Measurements from ENCODE around the gene PRKAR1B.

PRKAR1B gene

DNA sequence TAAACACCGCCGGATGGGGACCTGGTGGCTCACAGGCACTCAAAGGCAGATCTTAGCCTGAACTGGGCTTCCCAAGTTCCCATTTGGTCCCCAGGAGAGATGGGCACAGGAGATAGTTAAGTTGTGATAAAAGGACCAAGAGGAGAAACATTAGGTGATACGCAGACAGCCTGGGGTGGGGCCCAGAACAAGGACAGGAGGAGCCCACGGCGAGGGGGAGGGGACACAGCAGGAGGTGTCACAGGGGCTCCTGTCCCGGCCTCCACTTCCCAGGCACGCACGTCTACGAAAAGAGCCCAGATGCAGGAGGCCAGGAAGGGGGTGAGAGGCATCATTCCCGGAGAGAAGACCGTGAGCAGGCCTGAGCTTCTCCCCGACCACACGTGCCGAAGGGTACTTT lies 16.9 kb downstream of the PRKAR1B start:
- Histone ChIP-seq H3K4me2 (ENCODE audit: low read length, poor library complexity, severe bottlenecking) (no peak overlapping the region), H2BK15ac (ENCODE audit: low read depth, poor library complexity, severe bottlenecking) (no peak overlapping the region), H3K23ac (ENCODE audit: low read length in 2 of 2) (no peak overlapping the region), H3K14ac (ENCODE audit: low read length in 2 of 2) (no peak overlapping the region), H3K4me3 (ENCODE audit: insufficient read depth in 1 of 2, low read depth in 1 of 2, low read length in 2 of 2) (no peak overlapping the region), H3K27me3 (ENCODE audit: control insufficient read depth in 1 of 2, insufficient read depth in 1 of 2, low read length in 2 of 2) (peaks cover 3 to 13% of the 10 kb centered on the region in 2 experiments), H3K4me1 (ENCODE audit: control insufficient read depth, insufficient read depth, low read depth, low read length) (peaks cover 14% of the 10 kb centered on the region), H3K79me1 (replicated peaks; ENCODE audit: low read length, poor library complexity, severe bottlenecking) (peaks cover 15% of the 10 kb centered on the region), H2AFZ (ENCODE audit: low read depth, low read length) (no peak overlapping the region), H3K18ac (ENCODE audit: low read depth in 1 of 2, low read length in 2 of 2) (no peak overlapping the region), H2AK5ac (ENCODE audit: low read length, severe bottlenecking) (no peak overlapping the region), H2BK5ac (ENCODE audit: low read depth, low read length, poor library complexity, severe bottlenecking) (no peak overlapping the region), H3K9me3 (ENCODE audit: control insufficient read depth, low read length) (no peaks in the 10 kb centered on the region), H2BK12ac (ENCODE audit: low read length in 2 of 2) (no peak overlapping the region), H2BK120ac (ENCODE audit: low read depth, low read length) (no peak overlapping the region), H3K4ac (ENCODE audit: low read depth in 1 of 2, low read length in 2 of 2) (no peak overlapping the region), H3K36me3 (ENCODE audit: control insufficient read depth in 1 of 2, insufficient read depth in 2 of 2, low read depth in 1 of 2, low read length in 2 of 2) (peaks cover 0 to 11% of the 10 kb centered on the region in 2 experiments), H3K9ac (ENCODE audit: low read length) (no peak overlapping the region), H3K27ac (ENCODE audit: low read length, poor library complexity, severe bottlenecking) (no peak overlapping the region), H4K8ac (ENCODE audit: low read length) (no peak overlapping the region), H4K91ac (ENCODE audit: low read length) (no peak overlapping the region)
- 89% methylated on average over 14 of the region's 14 CpGs for WGBS
- no peak for DNase-seq

DNA sequence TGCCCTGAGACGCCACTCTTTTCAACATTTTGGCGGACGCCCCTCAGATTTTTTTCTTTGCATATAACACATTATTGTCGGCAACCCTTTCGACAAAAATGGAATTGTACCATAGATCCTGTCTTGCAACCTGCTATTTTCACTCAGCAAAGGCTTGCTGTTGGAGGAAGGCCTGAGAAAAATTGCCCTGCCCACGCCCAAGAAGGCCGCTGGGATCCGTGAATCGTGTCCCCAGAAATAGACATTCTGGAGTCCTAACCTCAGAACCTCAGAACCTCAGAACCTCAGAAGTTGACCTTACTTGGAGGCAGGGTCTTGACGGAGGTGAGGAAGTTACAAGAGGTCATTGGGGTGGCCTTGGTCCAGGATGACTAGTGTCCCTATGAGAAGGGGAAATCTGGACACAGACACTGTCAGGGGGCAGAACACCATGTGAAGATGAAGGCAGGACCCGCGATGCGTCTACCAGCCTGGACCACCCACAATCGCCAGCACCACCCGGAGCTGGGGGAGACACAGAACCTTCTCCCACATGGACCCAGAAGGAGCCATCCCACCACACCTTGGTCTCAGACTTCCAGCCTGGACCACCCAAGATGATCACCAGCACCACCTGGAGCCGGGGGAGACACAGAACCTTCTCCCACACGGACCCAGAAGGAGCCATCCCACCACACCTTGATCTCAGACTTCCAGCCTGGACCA lies 19.6 kb downstream of the PRKAR1B start:
- H3K4ac ChIP-seq (ENCODE audit: low read depth in 1 of 2, low read length in 2 of 2) = no peak overlapping the region
- H3K27ac ChIP-seq (ENCODE audit: low read length, poor library complexity, severe bottlenecking) = no peak overlapping the region
- H3K4me2 ChIP-seq (ENCODE audit: low read length, poor library complexity, severe bottlenecking) = no peak overlapping the region
- no peak overlapping the region for H2BK15ac ChIP-seq (ENCODE audit: low read depth, poor library complexity, severe bottlenecking)
- no peak for DNase-seq
- peaks cover 12% of the 10 kb centered on the region for H3K79me1 ChIP-seq (replicated peaks; ENCODE audit: low read length, poor library complexity, severe bottlenecking)
- no peak overlapping the region for H2AK5ac ChIP-seq (ENCODE audit: low read length, severe bottlenecking)
- peak overlapping the region in 1 of 2 experiments; percentile 9 for H3K18ac ChIP-seq (ENCODE audit: low read depth in 1 of 2, low read length in 2 of 2)
- no peak overlapping the region for H2AFZ ChIP-seq (ENCODE audit: low read depth, low read length)
- no peak overlapping the region for H2BK12ac ChIP-seq (ENCODE audit: low read length in 2 of 2)
- peaks cover 11% of the 10 kb centered on the region for H3K4me1 ChIP-seq (ENCODE audit: control insufficient read depth, insufficient read depth, low read depth, low read length)
- peaks cover 6% of the 10 kb centered on the region for H3K9me3 ChIP-seq (ENCODE audit: control insufficient read depth, low read length)
- H4K91ac ChIP-seq (ENCODE audit: low read length) = no peak overlapping the region
- H3K14ac ChIP-seq (ENCODE audit: low read length in 2 of 2) = no peak overlapping the region
- no peak overlapping the region for H3K4me3 ChIP-seq (ENCODE audit: insufficient read depth in 1 of 2, low read depth in 1 of 2, low read length in 2 of 2)
- peaks cover 0 to 6% of the 10 kb centered on the region in 2 experiments for H3K27me3 ChIP-seq (ENCODE audit: control insufficient read depth in 1 of 2, insufficient read depth in 1 of 2, low read length in 2 of 2)
- no peak overlapping the region for H4K8ac ChIP-seq (ENCODE audit: low read length)
- H2BK5ac ChIP-seq (ENCODE audit: low read depth, low read length, poor library complexity, severe bottlenecking) = no peak overlapping the region
- no peak overlapping the region for H3K23ac ChIP-seq (ENCODE audit: low read length in 2 of 2)
- peaks cover 0 to 8% of the 10 kb centered on the region in 2 experiments for H3K36me3 ChIP-seq (ENCODE audit: control insufficient read depth in 1 of 2, insufficient read depth in 2 of 2, low read depth in 1 of 2, low read length in 2 of 2)
- no peak overlapping the region for H2BK120ac ChIP-seq (ENCODE audit: low read depth, low read length)
- no peak overlapping the region for H3K9ac ChIP-seq (ENCODE audit: low read length)
- 91% methylated on average over 15 of the region's 17 CpGs for WGBS

DNA sequence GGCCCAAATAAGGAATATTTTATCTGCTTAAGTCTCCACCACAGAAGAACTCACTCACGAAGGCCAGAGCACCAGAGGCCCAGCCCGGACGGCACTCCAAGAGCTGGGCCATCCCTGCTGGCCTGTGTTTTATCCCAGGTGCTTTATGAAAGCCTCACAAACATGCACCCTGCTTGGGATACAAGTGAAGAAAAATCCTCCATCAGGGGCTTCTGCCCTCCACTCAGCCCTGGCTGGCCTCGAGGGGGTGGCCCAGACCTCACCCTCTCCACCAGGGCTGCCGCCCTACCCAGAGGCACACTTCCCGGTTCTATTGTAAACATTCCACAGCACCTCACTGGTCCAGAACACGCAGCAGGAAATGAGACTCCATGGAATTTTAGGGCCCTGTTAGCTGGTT lies 20.4 kb downstream of the PRKAR1B start:
- no peak overlapping the region for H2BK12ac ChIP-seq (ENCODE audit: low read length in 2 of 2)
- DNase-seq = no peak
- 73% methylated on average over 6 of the region's 7 CpGs for WGBS
- peaks cover 0 to 6% of the 10 kb centered on the region in 2 experiments for H3K27me3 ChIP-seq (ENCODE audit: control insufficient read depth in 1 of 2, insufficient read depth in 1 of 2, low read length in 2 of 2)
- no peak overlapping the region for H3K9ac ChIP-seq (ENCODE audit: low read length)
- no peak overlapping the region for H4K8ac ChIP-seq (ENCODE audit: low read length)
- peaks cover 7% of the 10 kb centered on the region for H3K4me1 ChIP-seq (ENCODE audit: control insufficient read depth, insufficient read depth, low read depth, low read length)
- H3K79me1 ChIP-seq (replicated peaks; ENCODE audit: low read length, poor library complexity, severe bottlenecking) = peaks cover 12% of the 10 kb centered on the region
- no peak overlapping the region for H2AFZ ChIP-seq (ENCODE audit: low read depth, low read length)
- no peak overlapping the region for H3K4me2 ChIP-seq (ENCODE audit: low read length, poor library complexity, severe bottlenecking)
- peaks cover 6% of the 10 kb centered on the region for H3K9me3 ChIP-seq (ENCODE audit: control insufficient read depth, low read length)
- no peak overlapping the region for H3K14ac ChIP-seq (ENCODE audit: low read length in 2 of 2)
- no peak overlapping the region for H2AK5ac ChIP-seq (ENCODE audit: low read length, severe bottlenecking)
- no peak overlapping the region for H3K4me3 ChIP-seq (ENCODE audit: insufficient read depth in 1 of 2, low read depth in 1 of 2, low read length in 2 of 2)
- no peak overlapping the region for H3K4ac ChIP-seq (ENCODE audit: low read depth in 1 of 2, low read length in 2 of 2)
- H4K91ac ChIP-seq (ENCODE audit: low read length) = no peak overlapping the region
- H3K23ac ChIP-seq (ENCODE audit: low read length in 2 of 2) = no peak overlapping the region
- no peak overlapping the region for H3K18ac ChIP-seq (ENCODE audit: low read depth in 1 of 2, low read length in 2 of 2)
- no peak overlapping the region for H2BK120ac ChIP-seq (ENCODE audit: low read depth, low read length)
- H2BK5ac ChIP-seq (ENCODE audit: low read depth, low read length, poor library complexity, severe bottlenecking) = no peak overlapping the region
- peaks cover 0 to 8% of the 10 kb centered on the region in 2 experiments for H3K36me3 ChIP-seq (ENCODE audit: control insufficient read depth in 1 of 2, insufficient read depth in 2 of 2, low read depth in 1 of 2, low read length in 2 of 2)
- no peak overlapping the region for H2BK15ac ChIP-seq (ENCODE audit: low read depth, poor library complexity, severe bottlenecking)
- H3K27ac ChIP-seq (ENCODE audit: low read length, poor library complexity, severe bottlenecking) = no peak overlapping the region

DNA sequence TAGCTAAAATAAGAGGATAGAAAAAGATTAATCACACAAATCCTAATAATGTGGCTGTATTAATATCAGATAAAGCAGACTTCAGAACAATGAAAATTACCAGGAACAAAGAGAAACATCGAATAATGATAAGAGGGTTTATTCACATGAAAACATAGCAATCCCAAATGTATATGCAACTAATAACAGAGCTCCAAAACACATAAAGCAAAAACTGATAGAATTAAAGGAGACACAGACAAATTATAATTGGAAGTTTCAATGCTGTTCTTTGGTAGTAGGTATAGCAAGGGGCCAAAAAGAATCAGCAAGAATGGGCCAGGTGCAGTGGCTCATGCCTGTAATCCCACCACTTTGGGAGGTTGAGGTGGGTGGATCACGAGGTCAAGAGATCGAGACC lies 24.0 kb downstream of the PRKAR1B start:
- no peak overlapping the region for H2BK15ac ChIP-seq (ENCODE audit: low read depth, poor library complexity, severe bottlenecking)
- H3K18ac ChIP-seq (ENCODE audit: low read depth in 1 of 2, low read length in 2 of 2) = no peak overlapping the region
- H3K4me1 ChIP-seq (ENCODE audit: control insufficient read depth, insufficient read depth, low read depth, low read length) = peaks cover 11% of the 10 kb centered on the region
- H2BK5ac ChIP-seq (ENCODE audit: low read depth, low read length, poor library complexity, severe bottlenecking) = no peak overlapping the region
- no peak overlapping the region for H4K91ac ChIP-seq (ENCODE audit: low read length)
- H3K27ac ChIP-seq (ENCODE audit: low read length, poor library complexity, severe bottlenecking) = no peak overlapping the region
- peaks cover 16% of the 10 kb centered on the region for H3K79me1 ChIP-seq (replicated peaks; ENCODE audit: low read length, poor library complexity, severe bottlenecking)
- no peak overlapping the region for H2BK120ac ChIP-seq (ENCODE audit: low read depth, low read length)
- H4K8ac ChIP-seq (ENCODE audit: low read length) = no peak overlapping the region
- no peak overlapping the region for H3K4ac ChIP-seq (ENCODE audit: low read depth in 1 of 2, low read length in 2 of 2)
- no peak overlapping the region for H3K4me3 ChIP-seq (ENCODE audit: insufficient read depth in 1 of 2, low read depth in 1 of 2, low read length in 2 of 2)
- no peaks in the 10 kb centered on the region for H3K27me3 ChIP-seq (ENCODE audit: control insufficient read depth in 1 of 2, insufficient read depth in 1 of 2, low read length in 2 of 2)
- WGBS = no CpG with 5 or more reads among the region's 3 CpGs
- H2AK5ac ChIP-seq (ENCODE audit: low read length, severe bottlenecking) = no peak overlapping the region
- no peak overlapping the region for H3K14ac ChIP-seq (ENCODE audit: low read length in 2 of 2)
- H3K36me3 ChIP-seq (ENCODE audit: control insufficient read depth in 1 of 2, insufficient read depth in 2 of 2, low read depth in 1 of 2, low read length in 2 of 2) = peaks cover 0 to 8% of the 10 kb centered on the region in 2 experiments
- no peak overlapping the region for H3K4me2 ChIP-seq (ENCODE audit: low read length, poor library complexity, severe bottlenecking)
- no peak overlapping the region for H2AFZ ChIP-seq (ENCODE audit: low read depth, low read length)
- H3K23ac ChIP-seq (ENCODE audit: low read length in 2 of 2) = no peak overlapping the region
- H3K9me3 ChIP-seq (ENCODE audit: control insufficient read depth, low read length) = peaks cover 6% of the 10 kb centered on the region
- no peak overlapping the region for H3K9ac ChIP-seq (ENCODE audit: low read length)
- H2BK12ac ChIP-seq (ENCODE audit: low read length in 2 of 2) = no peak overlapping the region
- no peak for DNase-seq
